ENCODE measurements around the gene APOBEC3C.
"Not testable (repeated sequence)": the region's sequence is repeated elsewhere in the genome, so short reads cannot be mapped to it uniquely, and the experiment has no call there.

APOBEC3C gene

GRCh38 chr22:39024519-39025308, 10.7 kb downstream of the APOBEC3C start:
- DNase-seq = peak; percentile 39

- no peak for DNase-seq
Measured at GRCh38 chr22:39026509-39027150, 12.6 kb downstream of the APOBEC3C start.

GRCh38 chr22:39027717-39028116, 13.7 kb downstream of the APOBEC3C start:
- DNase-seq = no peak

- DNase-seq = no peak
Measured at GRCh38 chr22:39028281-39028680, 14.2 kb downstream of the APOBEC3C start.

GRCh38 chr22:39029227-39029626, 15.2 kb downstream of the APOBEC3C start:
- no peak for DNase-seq

GRCh38 chr22:39030705-39031104, 16.6 kb downstream of the APOBEC3C start:
- no peak for DNase-seq

GRCh38 chr22:39031434-39032295, 17.6 kb downstream of the APOBEC3C start:
- DNase-seq = not testable (repeated sequence)

GRCh38 chr22:39037071-39037470, 23.0 kb downstream of the APOBEC3C start:
- DNase-seq = not testable (repeated sequence)

GRCh38 chr22:39039306-39040126, 25.5 kb downstream of the APOBEC3C start:
- no peak for DNase-seq

- not testable (repeated sequence) for DNase-seq
Measured at GRCh38 chr22:39040155-39040537, 26.1 kb downstream of the APOBEC3C start.

GRCh38 chr22:39040538-39041296, 26.7 kb downstream of the APOBEC3C start, which contains the start of gene APOBEC3F:
APOBEC3F (plus strand) TSS chr22:39040864; CDS start chr22:39040961, 97 bp downstream.
- DNase-seq = peak; percentile 87

- no peak for DNase-seq
Measured at GRCh38 chr22:39041908-39042307, 27.9 kb downstream of the APOBEC3C start.

GRCh38 chr22:39043063-39043462, 29.0 kb downstream of the APOBEC3C start:
- not testable (repeated sequence) for DNase-seq

GRCh38 chr22:39045136-39045535, 31.1 kb downstream of the APOBEC3C start:
- not testable (repeated sequence) for DNase-seq

GRCh38 chr22:39049486-39049885, 35.4 kb downstream of the APOBEC3C start:
- DNase-seq = not testable (repeated sequence)

- DNase-seq = not testable (repeated sequence)
Measured at GRCh38 chr22:39051844-39052495, 37.9 kb downstream of the APOBEC3C start.

GRCh38 chr22:39055658-39056057, 41.6 kb downstream of the APOBEC3C start:
- no peak for DNase-seq

- DNase-seq = not testable (repeated sequence)
Measured at GRCh38 chr22:39061290-39061689, 47.2 kb downstream of the APOBEC3C start.

- not testable (repeated sequence) for DNase-seq
Measured at GRCh38 chr22:39061951-39062350, 47.9 kb downstream of the APOBEC3C start.

GRCh38 chr22:39063904-39064303, 49.8 kb downstream of the APOBEC3C start:
- DNase-seq = not testable (repeated sequence)
